HL-60 (cell line): ENCODE measurements around the gene PDSS2.

Source experiments
- GABPA ChIP-seq: IDR thresholded peaks from 2 replicates; pipeline ENCODE4 v1.6.1; 2012; ENCODE audit warnings: low read depth
- POLR2AphosphoS5 ChIP-seq: IDR thresholded peaks from 2 replicates; pipeline ENCODE4 v1.6.1; 2012; ENCODE audit warnings: low read depth
- SPI1 ChIP-seq: IDR thresholded peaks from 2 replicates; pipeline ENCODE4 v1.6.1; 2012; ENCODE audit warnings: low read depth, mild to moderate bottlenecking, borderline replicate concordance
- TF ChIP-seq, protein P1 (sequence below): IDR thresholded peaks from one replicate; pipeline ENCODE4 v1.5.1; 2011; ENCODE audit warnings: low read length, control low read depth, inconsistent platforms; ENCODE audit not compliant: insufficient read depth
- TF ChIP-seq, protein P2 (sequence below): IDR thresholded peaks from 2 replicates; pipeline ENCODE4 v1.6.1; 2012; ENCODE audit warnings: low read depth; ENCODE audit not compliant: insufficient replicate concordance

DNA sequence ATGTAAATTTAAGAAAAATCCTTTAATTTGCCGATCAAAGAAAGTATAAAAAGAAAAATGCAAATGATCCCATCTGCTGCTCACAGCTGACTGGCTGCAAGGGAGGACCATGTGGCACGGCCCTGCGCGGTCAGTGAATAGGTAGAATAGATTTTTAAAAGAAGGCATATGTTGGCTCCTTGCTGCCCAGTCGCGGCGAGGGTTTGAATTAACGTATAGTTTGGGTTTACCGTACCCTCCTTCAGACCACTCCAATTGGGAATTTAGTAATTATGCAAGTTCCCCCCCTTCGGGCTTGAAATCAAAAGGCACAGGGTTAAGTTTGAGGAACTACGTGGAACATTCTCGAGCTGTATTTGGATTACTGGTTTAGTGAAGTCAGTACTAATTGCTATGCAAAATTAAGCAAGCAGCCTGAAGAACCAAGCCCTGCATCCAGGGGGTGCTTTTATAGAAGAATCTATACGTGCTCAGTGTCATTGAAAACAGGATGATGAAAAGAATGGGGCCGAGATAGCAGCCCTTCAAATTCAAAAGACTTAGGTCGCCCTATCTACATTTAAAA lies 343.0 kb downstream of the PDSS2 start:
- TF ChIP-seq, protein P1, sequence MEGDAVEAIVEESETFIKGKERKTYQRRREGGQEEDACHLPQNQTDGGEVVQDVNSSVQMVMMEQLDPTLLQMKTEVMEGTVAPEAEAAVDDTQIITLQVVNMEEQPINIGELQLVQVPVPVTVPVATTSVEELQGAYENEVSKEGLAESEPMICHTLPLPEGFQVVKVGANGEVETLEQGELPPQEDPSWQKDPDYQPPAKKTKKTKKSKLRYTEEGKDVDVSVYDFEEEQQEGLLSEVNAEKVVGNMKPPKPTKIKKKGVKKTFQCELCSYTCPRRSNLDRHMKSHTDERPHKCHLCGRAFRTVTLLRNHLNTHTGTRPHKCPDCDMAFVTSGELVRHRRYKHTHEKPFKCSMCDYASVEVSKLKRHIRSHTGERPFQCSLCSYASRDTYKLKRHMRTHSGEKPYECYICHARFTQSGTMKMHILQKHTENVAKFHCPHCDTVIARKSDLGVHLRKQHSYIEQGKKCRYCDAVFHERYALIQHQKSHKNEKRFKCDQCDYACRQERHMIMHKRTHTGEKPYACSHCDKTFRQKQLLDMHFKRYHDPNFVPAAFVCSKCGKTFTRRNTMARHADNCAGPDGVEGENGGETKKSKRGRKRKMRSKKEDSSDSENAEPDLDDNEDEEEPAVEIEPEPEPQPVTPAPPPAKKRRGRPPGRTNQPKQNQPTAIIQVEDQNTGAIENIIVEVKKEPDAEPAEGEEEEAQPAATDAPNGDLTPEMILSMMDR: no peak
- TF ChIP-seq, protein P2, sequence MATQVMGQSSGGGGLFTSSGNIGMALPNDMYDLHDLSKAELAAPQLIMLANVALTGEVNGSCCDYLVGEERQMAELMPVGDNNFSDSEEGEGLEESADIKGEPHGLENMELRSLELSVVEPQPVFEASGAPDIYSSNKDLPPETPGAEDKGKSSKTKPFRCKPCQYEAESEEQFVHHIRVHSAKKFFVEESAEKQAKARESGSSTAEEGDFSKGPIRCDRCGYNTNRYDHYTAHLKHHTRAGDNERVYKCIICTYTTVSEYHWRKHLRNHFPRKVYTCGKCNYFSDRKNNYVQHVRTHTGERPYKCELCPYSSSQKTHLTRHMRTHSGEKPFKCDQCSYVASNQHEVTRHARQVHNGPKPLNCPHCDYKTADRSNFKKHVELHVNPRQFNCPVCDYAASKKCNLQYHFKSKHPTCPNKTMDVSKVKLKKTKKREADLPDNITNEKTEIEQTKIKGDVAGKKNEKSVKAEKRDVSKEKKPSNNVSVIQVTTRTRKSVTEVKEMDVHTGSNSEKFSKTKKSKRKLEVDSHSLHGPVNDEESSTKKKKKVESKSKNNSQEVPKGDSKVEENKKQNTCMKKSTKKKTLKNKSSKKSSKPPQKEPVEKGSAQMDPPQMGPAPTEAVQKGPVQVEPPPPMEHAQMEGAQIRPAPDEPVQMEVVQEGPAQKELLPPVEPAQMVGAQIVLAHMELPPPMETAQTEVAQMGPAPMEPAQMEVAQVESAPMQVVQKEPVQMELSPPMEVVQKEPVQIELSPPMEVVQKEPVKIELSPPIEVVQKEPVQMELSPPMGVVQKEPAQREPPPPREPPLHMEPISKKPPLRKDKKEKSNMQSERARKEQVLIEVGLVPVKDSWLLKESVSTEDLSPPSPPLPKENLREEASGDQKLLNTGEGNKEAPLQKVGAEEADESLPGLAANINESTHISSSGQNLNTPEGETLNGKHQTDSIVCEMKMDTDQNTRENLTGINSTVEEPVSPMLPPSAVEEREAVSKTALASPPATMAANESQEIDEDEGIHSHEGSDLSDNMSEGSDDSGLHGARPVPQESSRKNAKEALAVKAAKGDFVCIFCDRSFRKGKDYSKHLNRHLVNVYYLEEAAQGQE: peak; percentile 7
- TF ChIP-seq POLR2AphosphoS5 (no peak; the same call in none of the 2 replicates), GABPA (no peak), SPI1 (peak; percentile 36; the same call in 1 of the 2 replicates)
